ENCODE measurements around the gene VWA8. TPM values are rescaled to one million over a fixed set of nuclear protein-coding genes. Genes with fewer than 3 reads are reported as not detected.

VWA8 gene
- polyA plus RNA-seq, 1 of the 3 experiments (the other 2 are of a cell fraction) = 5.5 TPM

DNA sequence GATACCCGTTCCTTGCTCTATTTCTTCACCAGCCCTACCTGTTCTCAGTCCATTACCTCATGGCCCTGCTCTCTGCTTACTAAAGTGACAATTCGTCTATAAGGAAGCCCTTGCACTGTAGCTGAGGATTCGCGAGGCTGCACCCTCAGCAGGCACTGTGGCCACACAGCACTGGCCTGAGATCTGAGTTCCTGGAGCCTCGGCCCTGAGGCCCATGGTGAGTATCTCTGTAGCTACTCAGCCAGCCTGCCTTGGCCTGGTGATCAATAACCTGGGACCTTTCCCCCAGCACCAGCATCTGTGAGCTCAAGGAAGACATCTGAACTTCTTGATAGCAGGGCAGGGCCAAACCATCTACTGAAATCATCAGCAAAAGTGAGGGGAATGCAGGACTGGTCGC lies 412.9 kb downstream of the VWA8 start:
- no peaks in the 10 kb centered on the region for H3K9me3 ChIP-seq
- H3K4me1 ChIP-seq (ENCODE audit: control insufficient read depth in 1 of 2, insufficient read depth in 2 of 2, low read depth in 1 of 2, low read length in 1 of 2) = peaks cover 0 to 13% of the 10 kb centered on the region in 2 experiments; a peak in 1 of 4 replicates
- H3K4me3 ChIP-seq (ENCODE audit: low read depth in 2 of 2, low read length in 1 of 2) = no peak overlapping the region
- no peak overlapping the region for H3K4me2 ChIP-seq
- TF ChIP-seq, protein P1, sequence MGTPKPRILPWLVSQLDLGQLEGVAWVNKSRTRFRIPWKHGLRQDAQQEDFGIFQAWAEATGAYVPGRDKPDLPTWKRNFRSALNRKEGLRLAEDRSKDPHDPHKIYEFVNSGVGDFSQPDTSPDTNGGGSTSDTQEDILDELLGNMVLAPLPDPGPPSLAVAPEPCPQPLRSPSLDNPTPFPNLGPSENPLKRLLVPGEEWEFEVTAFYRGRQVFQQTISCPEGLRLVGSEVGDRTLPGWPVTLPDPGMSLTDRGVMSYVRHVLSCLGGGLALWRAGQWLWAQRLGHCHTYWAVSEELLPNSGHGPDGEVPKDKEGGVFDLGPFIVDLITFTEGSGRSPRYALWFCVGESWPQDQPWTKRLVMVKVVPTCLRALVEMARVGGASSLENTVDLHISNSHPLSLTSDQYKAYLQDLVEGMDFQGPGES (IDR thresholded peaks at IDR 0.05; ENCODE audit: low read depth, low read length) = no peak
- TF ChIP-seq CTCF (IDR thresholded peaks at IDR 0.05) (no peak), TAF1 (IDR thresholded peaks at IDR 0.05; ENCODE audit: borderline replicate concordance, low read depth, low read length) (no peak), MXI1 (IDR thresholded peaks at IDR 0.05; ENCODE audit: low read depth, low read length) (no peak), GABPA (IDR thresholded peaks at IDR 0.05; ENCODE audit: low read depth) (no peak), FOSL2 (IDR thresholded peaks at IDR 0.05; ENCODE audit: borderline replicate concordance, low read depth) (no peak), FOXM1 (IDR thresholded peaks at IDR 0.05; ENCODE audit: low read depth) (no peak), SMC3 (IDR thresholded peaks at IDR 0.05; ENCODE audit: low read depth, low read length) (no peak), GATA2 (CRISPR knock-in tag; IDR thresholded peaks at IDR 0.05) (no peak), MAX (IDR thresholded peaks at IDR 0.05; ENCODE audit: low read depth) (no peak)
- TF ChIP-seq, protein P2, sequence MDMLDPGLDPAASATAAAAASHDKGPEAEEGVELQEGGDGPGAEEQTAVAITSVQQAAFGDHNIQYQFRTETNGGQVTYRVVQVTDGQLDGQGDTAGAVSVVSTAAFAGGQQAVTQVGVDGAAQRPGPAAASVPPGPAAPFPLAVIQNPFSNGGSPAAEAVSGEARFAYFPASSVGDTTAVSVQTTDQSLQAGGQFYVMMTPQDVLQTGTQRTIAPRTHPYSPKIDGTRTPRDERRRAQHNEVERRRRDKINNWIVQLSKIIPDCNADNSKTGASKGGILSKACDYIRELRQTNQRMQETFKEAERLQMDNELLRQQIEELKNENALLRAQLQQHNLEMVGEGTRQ (IDR thresholded peaks at IDR 0.05; ENCODE audit: borderline replicate concordance, low read depth, low read length) = no peak
- 63% methylated on average over 6 of the region's 6 CpGs for WGBS (ENCODE audit: low lambda C conversion rate)
- no peaks in the 10 kb centered on the region for H3K79me2 ChIP-seq (ENCODE audit: insufficient read depth)
- no peaks in the 10 kb centered on the region for H3K36me3 ChIP-seq (replicated peaks in 1 of 2; ENCODE audit: control insufficient read depth in 1 of 2, insufficient read depth in 2 of 2, low read length in 1 of 2)
- no peaks in the 10 kb centered on the region for H3K9me2 ChIP-seq
- ChIA-PET POLR2A (no interaction called here), CTCF (no interaction called here)
- no peak overlapping the region for H2AFZ ChIP-seq (ENCODE audit: low read depth)
- no peaks in the 10 kb centered on the region for H4K20me1 ChIP-seq (ENCODE audit: insufficient read depth)
- no peak overlapping the region for H3K9ac ChIP-seq
- H3K27ac ChIP-seq (ENCODE audit: low read depth in 2 of 2, low read length in 1 of 2) = no peak overlapping the region
- H3F3A ChIP-seq (replicated peaks; ENCODE audit: insufficient read depth) = no peaks in the 10 kb centered on the region
- DNase-seq = no peak
- H3K27me3 ChIP-seq (ENCODE audit: insufficient read depth) = no peaks in the 10 kb centered on the region

- Histone ChIP-seq H3K9me2 (no peaks in the 10 kb centered on the region), H3K27me3 (ENCODE audit: insufficient read depth) (no peaks in the 10 kb centered on the region), H3K79me2 (ENCODE audit: insufficient read depth) (no peaks in the 10 kb centered on the region), H3K9ac (no peak overlapping the region), H3K9me3 (no peaks in the 10 kb centered on the region), H3K36me3 (replicated peaks in 1 of 2; ENCODE audit: control insufficient read depth in 1 of 2, insufficient read depth in 2 of 2, low read length in 1 of 2) (no peaks in the 10 kb centered on the region), H3K4me3 (ENCODE audit: low read depth in 2 of 2, low read length in 1 of 2) (no peak overlapping the region), H3K27ac (ENCODE audit: low read depth in 2 of 2, low read length in 1 of 2) (no peak overlapping the region), H4K20me1 (ENCODE audit: insufficient read depth) (no peaks in the 10 kb centered on the region), H3K4me1 (ENCODE audit: control insufficient read depth in 1 of 2, insufficient read depth in 2 of 2, low read depth in 1 of 2, low read length in 1 of 2) (peaks cover 0 to 10% of the 10 kb centered on the region in 2 experiments; a peak in 1 of 4 replicates), H2AFZ (ENCODE audit: low read depth) (no peak overlapping the region), H3K4me2 (no peak overlapping the region), H3F3A (replicated peaks; ENCODE audit: insufficient read depth) (no peaks in the 10 kb centered on the region)
- ChIA-PET CTCF (no interaction called here), POLR2A (no interaction called here)
- no peak for DNase-seq
- 82% methylated on average over 9 of the region's 17 CpGs for WGBS (ENCODE audit: low lambda C conversion rate)
- TF ChIP-seq GATA2 (CRISPR knock-in tag; IDR thresholded peaks at IDR 0.05) = no peak
- TF ChIP-seq MAX (IDR thresholded peaks at IDR 0.05; ENCODE audit: low read depth) = no peak
- TF ChIP-seq, protein P2 (IDR thresholded peaks at IDR 0.05; ENCODE audit: borderline replicate concordance, low read depth, low read length) = no peak
- TF ChIP-seq YY1 (IDR thresholded peaks at IDR 0.05; ENCODE audit: low read depth) = no peak
- TF ChIP-seq TCF12 (IDR thresholded peaks at IDR 0.05) = no peak
- TF ChIP-seq, protein P3, sequence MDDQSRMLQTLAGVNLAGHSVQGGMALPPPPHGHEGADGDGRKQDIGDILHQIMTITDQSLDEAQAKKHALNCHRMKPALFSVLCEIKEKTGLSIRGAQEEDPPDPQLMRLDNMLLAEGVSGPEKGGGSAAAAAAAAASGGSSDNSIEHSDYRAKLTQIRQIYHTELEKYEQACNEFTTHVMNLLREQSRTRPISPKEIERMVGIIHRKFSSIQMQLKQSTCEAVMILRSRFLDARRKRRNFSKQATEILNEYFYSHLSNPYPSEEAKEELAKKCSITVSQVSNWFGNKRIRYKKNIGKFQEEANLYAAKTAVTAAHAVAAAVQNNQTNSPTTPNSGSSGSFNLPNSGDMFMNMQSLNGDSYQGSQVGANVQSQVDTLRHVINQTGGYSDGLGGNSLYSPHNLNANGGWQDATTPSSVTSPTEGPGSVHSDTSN (IDR thresholded peaks at IDR 0.05) = no peak
- TF ChIP-seq MXI1 (IDR thresholded peaks at IDR 0.05; ENCODE audit: low read depth, low read length) = no peak
- TF ChIP-seq, protein P4, sequence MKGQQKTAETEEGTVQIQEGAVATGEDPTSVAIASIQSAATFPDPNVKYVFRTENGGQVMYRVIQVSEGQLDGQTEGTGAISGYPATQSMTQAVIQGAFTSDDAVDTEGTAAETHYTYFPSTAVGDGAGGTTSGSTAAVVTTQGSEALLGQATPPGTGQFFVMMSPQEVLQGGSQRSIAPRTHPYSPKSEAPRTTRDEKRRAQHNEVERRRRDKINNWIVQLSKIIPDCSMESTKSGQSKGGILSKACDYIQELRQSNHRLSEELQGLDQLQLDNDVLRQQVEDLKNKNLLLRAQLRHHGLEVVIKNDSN (IDR thresholded peaks at IDR 0.05; ENCODE audit: borderline replicate concordance, low read depth) = no peak
- no peak for TF ChIP-seq RXRA (IDR thresholded peaks at IDR 0.05; ENCODE audit: borderline replicate concordance, low read depth)
- no peak for TF ChIP-seq NFIC (IDR thresholded peaks at IDR 0.05; ENCODE audit: borderline replicate concordance)
- no peak for TF ChIP-seq NRF1 (IDR thresholded peaks at IDR 0.05; ENCODE audit: low read depth, low read length)
- no peak for TF ChIP-seq EP300 (IDR thresholded peaks at IDR 0.05; ENCODE audit: borderline replicate concordance in 1 of 2, low read depth in 1 of 2, low read length in 1 of 2)
These were observed 413.5 kb downstream of the VWA8 start for GRCh38 chr13:41547251-41548000.
